CMK (cell line): Measurements from ENCODE around the gene UBE2L5.

Experiments used
- DNase-seq: peaks from one replicate; pipeline ENCODE4 v3.0.0-alpha.2; 2010; ENCODE audit warnings: low read depth

UBE2L5 gene

DNA sequence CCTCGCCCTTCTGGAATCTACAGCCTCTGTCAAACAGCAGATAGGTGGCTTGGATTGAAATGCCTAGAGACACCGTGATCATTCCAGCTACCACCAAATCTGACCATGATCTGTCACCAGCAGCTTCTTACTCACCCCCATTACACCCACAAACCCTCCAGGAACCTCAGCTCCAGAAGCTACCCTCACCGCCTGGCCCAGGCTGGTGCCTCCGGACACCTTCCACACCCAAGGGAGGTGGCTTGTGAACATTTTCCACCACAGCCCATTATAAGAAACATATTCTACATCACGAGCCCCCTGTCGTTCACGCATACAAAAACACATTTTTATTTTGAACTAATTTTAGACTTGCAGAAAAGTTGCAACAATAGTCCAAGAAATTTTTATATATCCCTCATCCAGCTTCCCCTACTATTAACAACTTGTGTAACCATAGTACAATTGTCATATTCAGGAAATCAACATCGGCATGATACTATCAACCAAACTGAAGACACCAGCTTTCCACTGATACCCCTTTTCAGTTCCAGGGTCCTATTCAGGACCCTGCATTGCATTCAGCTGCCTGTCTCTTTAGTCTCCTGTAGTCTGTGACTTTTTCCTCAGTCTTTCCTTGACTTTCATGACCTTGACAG is 15.4 kb upstream of the UBE2L5 start:
- no peak for DNase-seq

DNA sequence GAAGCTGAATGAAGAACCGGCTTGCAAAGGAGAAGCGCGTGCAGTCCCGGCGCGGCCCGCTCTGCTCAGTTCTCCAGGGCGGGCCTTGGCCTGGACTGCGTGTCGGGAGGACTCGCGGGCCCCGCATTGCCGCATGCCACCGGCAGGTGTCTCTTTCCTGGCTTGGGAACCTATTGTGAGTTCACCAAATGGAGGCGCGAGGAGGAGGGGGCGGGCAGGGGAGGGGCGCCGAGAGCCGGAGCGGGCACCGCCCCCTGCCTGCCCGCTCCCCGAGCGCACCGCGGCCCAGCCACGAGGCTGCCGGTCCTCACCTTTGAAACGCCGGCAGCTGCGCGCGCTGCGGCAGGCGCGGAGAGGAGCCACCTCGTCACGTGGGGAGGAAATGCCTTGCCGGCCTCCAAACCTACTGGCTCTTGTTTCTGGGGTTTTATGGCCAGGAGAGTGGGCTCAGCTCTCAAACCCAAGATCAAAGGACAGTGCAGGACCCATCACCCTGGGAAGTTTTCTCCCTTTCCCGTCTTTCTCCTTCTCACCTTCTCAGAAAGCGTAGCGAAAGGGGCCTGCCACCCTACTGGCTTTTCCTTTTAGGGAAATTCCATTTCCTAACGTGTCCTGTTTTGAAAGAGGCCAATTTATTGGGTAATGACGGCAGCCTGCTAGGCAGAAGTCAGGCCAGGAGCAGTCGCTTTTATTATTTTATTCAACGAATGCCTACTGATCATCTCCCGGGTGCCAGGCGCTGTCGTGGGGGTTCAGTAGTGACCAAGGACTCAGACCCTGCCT is 13.8 kb upstream of the UBE2L5 start:
- DNase-seq: peak; percentile 54

DNA sequence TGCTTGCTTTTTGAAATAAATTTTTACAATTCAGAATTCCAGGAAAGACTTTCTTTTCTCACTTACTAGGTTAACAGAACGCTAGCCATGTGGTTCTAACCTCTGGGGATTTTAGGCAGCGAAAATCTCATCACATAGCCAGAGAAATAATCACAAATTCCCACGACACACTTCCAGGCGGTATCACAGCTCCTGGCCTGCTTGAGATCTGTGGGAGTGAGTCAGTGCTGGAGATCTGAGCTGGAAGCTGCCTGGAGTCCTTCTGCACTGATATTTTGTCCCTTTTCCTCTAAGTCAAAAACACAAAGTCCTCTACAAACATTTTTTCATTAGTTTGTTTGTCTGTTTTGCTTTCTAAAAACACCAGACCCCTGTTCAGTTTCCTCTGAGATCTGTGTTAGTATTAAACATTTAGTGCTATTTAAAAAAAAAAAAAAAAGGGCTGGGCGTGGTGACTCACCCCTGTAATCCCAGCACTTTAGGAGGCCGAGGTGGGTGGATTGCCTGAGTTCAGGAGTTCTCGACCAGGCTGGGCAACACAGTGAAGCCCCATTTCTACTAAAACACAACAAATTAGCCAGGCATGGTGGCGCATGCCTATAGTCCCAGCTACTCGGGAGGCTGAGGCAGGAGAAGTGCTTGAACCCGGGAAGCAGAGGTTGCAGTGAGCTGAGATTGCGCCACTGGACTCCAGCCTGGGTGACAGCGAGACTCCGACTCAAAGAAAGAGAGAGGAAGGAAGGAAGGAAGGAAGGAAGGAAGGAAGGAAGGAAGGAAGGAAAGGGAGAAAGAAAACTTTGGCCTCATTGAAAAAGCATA is 12.2 kb upstream of the UBE2L5 start:
- DNase-seq: no peak

DNA sequence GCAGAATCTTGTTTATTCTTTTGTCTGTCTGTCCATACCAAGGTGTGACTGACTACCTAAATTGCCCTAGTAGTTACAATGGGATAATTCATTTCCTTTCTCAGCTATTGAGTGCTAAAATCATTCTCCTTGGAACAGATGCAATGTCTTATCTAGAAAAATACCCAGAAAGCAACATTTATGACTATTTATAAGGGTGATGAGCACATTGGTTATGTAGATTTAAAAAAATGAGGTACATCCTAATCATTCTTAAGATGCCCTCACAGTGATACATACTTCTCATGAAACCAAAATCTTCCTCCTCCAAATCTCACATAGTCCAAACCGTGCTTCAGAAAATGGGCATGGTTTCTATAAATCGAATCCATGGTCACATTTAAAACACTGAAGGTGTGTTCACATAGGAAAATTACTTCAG is 11.6 kb upstream of the UBE2L5 start:
- no peak for DNase-seq

DNA sequence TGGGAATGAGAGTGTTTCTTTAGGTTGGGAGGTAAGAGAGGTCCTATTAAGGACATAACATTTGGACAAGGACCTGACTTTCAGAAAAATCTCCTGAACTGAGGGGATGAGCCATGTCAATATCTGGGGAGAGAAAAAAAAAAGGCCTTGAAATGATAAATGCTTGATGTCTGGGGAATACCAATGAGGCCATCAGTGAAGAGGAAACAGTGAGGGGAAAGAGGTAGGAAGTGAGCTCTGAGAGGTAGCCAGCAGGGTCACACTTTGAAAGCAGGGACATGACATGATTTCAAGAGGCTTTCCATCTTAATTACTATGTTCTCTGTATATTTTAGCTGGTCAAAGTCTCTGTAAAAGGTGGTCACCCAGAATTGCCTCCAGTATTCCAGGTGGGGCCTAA is 9.9 kb upstream of the UBE2L5 start:
- DNase-seq: no peak

DNA sequence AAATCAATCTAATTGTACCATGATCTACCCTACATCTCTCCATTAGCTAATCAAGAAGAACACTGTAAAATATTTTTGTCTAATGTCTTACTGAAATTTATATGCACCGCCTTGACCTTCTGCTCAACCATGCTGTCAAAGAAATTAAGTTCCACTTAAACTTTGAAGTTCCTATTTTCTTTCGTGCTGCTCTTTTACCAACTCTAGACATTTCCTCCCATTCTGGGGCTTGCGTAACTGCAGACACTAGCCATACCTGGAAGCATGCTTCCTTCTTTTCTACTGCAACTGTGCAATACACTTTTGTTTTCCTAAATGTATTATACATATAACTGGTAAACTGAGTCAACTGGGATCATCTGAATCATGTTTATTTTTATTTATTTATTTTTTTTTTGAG is 8.5 kb upstream of the UBE2L5 start:
- DNase-seq: no peak

DNA sequence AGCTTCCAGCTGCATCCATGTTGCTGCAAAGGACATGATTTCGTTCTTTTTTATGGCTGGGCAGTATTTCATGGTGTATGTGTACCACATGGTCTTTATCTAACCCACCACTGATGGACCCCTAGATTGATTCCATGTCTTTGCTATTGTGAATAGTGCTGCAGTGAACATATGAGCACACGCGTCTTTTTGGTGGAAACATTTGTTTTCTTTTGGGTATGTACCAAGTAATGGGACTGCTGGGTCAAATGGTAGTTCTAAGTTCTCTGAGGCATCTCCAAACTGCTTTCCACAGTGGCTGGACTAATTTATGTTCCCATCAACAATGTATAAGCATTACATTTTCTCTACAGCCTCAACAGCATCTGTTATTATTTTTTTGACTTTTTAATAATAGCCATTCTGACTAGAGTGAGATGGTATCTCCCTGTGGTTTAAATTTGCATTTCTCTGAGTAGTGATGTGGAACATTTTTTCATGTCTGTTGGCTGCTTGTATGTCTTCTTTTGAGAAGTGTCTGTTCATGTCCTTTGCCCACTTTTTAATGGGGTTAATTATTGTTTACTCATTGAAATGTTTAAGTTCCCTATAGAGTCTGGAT is 6.8 kb upstream of the UBE2L5 start:
- no peak for DNase-seq

DNA sequence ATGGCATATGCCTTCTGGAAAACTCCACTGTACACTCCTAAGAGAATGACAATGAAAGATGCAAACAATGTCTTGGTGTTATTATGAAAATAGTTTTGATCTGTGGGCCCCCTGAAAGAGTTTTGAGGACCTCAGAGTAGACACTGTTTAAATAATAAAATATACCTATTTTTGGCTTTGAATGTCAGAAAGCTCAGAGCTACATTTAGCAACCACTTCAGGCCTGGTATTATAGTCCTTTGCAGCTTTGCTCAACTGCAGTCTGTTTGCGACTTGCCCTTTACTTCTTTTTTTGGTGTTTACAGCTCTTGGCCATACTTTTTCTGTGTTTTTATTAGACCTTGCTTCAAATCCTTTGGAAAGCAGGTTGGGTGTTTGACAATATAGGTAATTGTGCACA is 5.8 kb upstream of the UBE2L5 start:
- DNase-seq: no peak

DNA sequence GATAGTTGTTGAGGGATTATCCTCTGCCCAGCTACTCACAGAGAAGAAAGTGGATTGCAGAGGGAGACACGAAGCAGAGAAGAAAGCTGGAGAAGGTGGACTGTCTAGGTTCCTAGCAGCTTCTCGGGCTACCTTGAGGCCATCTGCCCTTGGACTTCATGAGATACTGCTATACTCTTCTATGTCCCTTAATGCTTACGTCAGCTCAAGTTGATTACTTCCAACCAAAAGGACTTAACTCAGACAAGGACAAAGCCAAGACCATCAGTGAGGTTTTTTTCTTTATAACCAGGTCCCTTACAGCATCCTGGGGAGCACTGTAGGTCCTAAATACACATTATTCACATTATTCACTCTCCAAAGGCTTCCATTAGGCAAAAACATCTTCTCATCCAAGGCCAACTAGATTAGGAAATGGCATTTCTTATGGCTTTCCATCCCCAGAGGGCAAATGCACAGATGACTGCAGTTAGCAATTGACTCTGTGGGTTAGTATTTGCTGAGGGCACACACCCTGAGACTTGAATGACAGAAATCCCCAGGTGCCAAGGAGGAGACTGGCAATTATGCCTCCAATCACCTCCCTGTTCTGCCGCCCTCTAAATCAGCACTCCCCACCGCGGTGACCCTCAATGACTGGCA is 4.1 kb upstream of the UBE2L5 start:
- no peak for DNase-seq

DNA sequence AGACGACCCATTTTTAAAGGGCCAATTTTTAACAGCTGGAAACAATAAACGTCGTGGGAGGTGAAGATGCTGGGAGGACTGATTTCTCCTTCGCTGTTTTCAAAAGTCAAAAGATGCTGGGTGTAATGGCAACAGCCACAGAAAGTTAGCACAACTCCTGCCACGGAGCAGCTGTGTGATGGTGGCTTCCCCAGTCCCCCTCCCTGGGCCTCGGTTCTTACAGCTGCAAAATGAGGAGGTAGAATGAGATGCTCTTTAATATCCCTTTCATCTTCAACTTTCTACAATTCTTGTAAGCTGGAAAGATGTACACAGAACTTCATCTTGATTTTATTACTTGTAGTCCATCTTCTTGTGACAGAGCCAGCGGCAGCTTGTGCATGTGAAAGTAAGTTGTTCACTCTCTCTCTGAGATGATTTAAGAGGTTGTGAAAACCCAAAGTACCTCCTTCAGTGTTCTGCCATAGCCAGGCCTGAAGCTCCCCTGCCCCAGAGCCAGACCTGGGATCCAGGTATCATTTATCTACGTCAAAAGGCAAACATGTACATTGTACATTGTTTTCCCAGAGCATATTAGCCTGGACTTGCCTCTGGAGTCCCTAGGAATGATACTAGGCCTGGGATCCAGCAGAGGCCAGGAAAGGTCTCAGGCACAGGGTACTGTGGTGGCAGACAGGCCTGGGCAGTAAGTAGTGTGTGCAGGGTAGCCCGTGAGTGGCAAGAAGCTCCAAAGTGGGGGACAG is 3.4 kb upstream of the UBE2L5 start:
- no peak for DNase-seq

DNA sequence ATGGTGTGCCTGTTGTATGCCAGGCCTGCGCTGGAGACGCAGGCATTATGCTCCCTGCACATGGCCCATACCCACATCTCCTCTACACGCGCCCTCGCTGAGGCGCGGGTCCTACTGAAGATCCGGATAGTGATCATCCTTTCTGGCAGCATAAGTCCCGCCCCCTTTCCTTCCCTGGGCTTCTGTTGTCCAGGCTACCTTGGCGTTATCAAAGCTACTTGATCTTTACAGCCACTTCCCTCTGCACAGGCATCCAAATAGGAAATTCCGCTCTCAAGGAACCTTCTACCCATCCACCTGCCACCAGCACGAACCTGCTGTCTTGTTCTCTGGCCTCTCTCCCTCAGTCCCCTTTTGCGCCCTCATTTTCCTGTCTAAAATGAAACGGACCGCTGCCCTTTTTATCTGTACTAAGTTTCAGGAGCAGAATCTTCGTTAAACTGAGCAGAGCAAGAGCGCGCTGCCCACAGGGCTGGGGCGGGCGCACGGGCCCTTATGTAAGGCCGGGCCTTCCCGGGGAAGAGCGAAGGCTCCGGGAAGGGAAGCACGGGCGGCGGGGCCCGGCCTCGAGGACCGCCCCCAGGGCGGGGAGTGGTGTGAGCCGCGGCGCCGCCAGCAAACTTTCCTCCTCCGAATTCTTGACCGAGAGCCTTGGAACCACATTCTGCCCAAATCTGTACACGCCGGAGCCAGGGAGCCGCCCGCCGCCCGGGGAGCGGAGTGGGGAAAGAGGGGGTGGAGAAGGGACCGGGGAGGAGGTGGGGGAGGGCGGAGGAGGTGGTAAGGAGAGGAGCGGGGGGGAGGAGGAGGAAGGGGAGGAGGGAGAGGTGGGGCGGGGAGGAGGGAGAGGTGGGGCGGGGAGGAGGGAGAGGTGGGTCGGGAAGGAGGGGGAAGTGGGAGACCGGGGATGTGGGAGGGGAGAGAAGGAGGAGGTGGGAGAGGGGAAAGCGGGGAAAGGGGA is 920 bp upstream of the UBE2L5 start:
- peak; percentile 22 for DNase-seq

DNA sequence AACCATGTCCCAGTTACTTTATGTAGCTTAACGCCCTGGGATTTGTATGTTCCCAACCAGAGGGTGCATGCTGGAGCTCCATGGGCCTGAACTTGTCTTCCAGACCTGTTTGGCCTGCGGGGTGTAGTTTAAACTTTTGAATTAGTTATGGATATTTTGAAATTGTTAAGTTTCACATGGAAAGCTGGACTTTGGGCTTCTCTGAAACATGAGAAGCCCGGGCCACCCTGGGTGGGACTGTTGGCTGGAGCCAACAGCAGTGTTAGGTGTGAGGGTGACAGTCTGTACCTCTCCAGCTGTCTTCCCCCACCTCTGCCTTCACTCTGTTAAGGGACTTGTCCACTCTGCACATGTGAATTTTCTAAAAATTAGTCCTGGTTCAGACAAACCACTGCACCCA is 1.6 kb downstream of the UBE2L5 start:
- DNase-seq: no peak

DNA sequence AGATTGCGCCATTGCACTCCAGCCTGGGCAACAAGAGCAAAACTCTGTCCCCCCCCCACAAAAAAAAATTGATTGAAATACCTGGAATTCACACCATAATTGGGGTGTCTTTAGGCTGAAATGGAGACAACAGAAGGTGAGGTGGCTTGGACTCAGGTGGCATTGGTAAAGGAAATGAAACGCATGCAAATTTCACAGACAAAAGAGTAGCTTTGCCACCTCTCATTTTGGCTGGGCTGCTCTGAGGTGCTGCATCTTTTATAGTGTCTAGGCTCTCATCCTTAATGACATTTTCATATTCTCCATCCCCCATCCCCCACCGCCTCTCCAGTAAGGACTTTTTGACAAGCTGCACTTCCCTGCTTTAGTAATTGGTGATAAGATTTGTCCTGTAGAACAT is 6.9 kb downstream of the UBE2L5 start:
- no peak for DNase-seq

DNA sequence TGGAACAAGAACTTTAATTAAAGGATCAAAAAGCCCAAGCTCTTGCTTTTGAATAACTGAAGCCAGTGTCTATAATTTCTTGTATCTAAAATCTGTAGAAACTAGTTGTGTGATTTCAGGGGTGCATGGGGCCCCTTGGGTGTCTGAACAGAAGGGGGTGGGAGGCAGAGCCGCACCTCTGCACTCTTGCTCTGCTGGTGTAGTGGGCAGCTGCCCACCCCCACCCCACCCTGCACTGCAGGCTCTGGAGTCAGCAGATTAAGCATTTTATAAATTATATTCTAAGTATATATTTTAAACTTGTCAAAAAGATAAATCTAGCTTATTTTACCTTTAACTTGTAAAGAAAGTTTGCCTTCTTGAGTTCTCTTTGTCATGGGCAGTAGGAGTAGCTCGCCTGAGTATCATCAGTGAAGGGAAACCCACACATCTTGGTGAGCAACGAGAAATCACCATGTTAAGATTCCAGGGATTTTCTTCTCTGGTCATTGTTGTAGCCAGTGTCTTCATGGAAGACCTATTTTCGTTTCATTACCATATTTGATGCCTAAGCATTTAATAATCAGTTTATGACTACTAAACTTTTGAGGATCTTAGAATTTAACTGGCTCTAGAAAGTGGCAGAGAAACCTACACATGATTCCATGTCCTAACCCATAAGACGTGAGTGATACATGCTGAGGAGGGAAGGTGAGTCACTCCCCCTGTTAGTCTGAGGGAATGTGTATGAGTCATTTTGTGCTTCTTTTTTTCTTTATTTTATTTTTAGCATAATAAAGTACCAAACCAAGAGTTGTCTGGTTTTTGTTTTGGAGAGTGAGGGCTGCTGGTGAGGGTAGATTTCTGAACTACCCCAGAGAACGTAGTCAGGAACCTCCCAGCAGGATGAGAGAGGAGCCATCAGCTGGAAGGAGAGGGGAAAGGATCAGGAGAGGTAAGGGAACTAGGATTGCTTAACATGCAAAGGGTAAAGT is 7.7 kb downstream of the UBE2L5 start:
- DNase-seq: no peak

DNA sequence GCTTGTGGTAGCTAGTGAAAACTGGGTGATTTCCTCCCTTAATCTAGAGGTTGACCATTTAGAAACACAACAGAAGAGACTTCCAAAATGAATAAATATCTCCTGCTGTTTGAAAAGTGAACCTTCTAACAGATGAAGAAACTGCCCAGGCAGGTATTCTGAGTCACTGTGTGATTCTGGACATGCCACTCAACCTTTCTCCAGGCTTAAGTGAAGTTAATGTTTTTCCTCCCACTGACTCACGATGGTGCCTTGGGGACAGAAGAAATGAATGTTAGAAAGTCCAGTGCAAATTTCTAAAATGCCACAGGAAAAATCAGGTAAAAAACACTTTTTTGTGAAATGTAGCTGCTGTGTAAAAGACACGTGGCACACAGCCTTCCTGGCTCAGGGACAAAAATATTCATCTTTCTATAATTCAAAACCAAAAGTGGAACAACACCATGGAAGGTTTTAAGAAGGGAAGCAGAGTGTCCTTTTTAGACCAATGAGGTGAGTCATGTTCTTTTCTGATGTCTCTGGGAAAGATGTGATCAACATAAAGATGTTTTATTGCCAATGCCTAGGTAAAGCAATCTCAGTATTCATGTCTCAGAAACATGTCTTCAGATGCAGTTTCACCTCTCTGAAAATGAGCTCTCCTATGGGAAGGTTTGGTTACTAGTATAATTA is 9.1 kb downstream of the UBE2L5 start:
- no peak for DNase-seq

DNA sequence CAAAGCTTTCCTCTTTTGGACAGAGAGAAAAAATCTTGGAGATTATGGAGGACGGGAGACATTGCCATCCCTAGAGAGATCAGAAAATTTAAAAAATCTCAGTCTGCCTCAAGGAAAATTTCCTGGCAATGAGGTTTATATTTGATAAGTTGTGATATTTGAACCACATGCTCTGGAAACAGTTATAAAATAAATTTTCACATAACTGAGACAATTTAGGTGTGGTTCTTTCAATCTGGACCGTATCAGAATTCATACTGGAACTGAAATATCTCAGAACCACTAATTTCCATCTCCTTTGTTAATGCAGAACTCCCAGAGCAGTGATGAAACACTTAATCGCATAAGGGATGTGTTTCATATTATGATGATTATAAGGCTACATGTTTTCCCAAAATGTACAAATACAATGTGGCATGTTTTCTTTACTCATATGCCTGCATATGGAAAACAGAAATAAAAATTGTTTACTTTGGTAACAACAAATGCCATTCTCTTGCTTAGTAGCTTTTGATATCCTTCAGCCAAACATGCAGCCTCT is 13.7 kb downstream of the UBE2L5 start:
- DNase-seq: no peak

DNA sequence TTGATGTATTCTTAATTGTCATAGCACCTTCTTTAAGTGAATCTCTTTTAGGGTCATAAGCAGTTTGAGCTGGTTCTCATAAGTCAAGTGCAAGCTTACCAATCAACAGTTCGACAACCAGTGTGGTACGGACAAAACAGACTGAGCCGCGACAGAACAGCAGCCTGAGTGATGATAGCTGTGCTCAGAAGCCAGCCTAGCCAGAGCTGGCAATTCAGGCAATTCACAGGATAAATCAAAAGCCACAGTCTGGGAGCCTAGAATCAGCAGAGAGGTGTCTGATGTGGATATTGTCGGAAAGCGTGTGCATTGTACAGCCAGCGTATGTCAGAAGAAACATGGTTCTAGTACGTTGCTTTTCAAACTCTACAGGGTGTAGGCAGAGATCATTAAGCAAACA is 14.9 kb downstream of the UBE2L5 start:
- DNase-seq: no peak

DNA sequence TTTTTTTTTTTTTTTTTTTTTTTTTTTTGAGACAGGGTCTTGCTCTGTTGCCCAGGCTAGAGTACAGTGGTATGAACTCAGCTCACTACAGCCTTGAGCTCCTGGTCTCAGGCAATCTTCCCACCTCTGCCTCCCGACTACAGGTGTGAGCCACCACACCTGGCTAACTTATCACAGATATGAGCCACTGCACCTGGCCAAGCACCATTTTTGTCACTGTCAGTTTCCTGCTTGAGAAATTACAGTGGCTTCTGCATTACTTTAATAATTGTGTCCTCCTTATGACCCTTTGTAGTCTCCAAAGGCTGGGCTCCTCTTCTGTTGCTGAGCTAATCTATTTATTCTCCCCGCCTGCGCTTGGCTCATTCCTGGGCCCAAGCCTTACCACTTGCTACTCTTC is 16.0 kb downstream of the UBE2L5 start:
- DNase-seq: no peak
